Measurements from ENCODE around the gene MVK.

DNA sequence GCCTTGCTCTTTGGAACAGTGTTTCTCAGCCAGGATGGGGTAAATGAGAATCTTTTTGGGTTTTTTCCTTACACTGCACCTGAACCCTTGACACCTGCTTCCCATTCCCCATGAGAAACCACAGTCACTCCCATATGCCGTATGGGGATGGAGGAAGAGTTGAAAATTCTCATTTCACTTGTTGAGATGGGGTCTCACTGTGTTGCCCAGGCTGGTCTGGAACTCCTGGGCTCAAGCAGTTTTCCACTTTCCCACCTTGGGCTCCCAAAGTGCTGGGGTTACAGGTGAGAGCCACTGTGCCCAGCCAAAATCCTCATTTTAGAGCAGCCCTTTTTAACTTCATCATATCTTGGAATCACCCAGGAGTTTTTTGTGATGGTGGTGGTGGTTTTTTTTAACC lies 3.7 kb downstream of the MVK start:
- TF ChIP-seq, protein P1, sequence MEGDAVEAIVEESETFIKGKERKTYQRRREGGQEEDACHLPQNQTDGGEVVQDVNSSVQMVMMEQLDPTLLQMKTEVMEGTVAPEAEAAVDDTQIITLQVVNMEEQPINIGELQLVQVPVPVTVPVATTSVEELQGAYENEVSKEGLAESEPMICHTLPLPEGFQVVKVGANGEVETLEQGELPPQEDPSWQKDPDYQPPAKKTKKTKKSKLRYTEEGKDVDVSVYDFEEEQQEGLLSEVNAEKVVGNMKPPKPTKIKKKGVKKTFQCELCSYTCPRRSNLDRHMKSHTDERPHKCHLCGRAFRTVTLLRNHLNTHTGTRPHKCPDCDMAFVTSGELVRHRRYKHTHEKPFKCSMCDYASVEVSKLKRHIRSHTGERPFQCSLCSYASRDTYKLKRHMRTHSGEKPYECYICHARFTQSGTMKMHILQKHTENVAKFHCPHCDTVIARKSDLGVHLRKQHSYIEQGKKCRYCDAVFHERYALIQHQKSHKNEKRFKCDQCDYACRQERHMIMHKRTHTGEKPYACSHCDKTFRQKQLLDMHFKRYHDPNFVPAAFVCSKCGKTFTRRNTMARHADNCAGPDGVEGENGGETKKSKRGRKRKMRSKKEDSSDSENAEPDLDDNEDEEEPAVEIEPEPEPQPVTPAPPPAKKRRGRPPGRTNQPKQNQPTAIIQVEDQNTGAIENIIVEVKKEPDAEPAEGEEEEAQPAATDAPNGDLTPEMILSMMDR (IDR thresholded peaks at IDR 0.05; ENCODE audit: low read length), result no peak
- no peak for TF ChIP-seq EZH2 (IDR thresholded peaks at IDR 0.05; ENCODE audit: borderline replicate concordance, low read length)

Data from OCI-LY1 (cell line).